ENCODE measurements around the gene NT5M. TPM values are rescaled to one million over a fixed set of nuclear protein-coding genes. Genes with fewer than 3 reads are reported as not detected.

Gene NT5M
- total RNA-seq, 1 donor from 2014 or later, result 8.2 TPM

- peak overlapping the region; percentile 98 for H3K27ac Mint-ChIP-seq (ENCODE audit: unreplicated experiment)
Measured at GRCh38 chr17:17387498-17388362, 84.6 kb downstream of the NT5M start.

GRCh38 chr17:17388657-17389496, 85.7 kb downstream of the NT5M start:
- Mint-ChIP-seq H3K27ac (ENCODE audit: unreplicated experiment) (no peak overlapping the region), H3K9me3 (ENCODE audit: unreplicated experiment) (peaks cover 22% of the 10 kb centered on the region), H3K27me3 (ENCODE audit: unreplicated experiment) (peaks cover 21% of the 10 kb centered on the region), H3K4me3 (ENCODE audit: unreplicated experiment) (no peak overlapping the region), H3K36me3 (ENCODE audit: unreplicated experiment) (peaks cover 4% of the 10 kb centered on the region), H3K4me1 (ENCODE audit: low read depth, unreplicated experiment) (peaks cover 35% of the 10 kb centered on the region)
- DNase-seq, result no peak
- TF ChIP-seq CTCF (IDR thresholded peaks at IDR 0.05; ENCODE audit: partially characterized antibody, unreplicated experiment), result no peak

More at GRCh38 chr17:17387498-17388362, 84.6 kb downstream of the NT5M start:
- DNase-seq, result peak; percentile 40
- Mint-ChIP-seq H3K4me1 (ENCODE audit: low read depth, unreplicated experiment) (peaks cover 37% of the 10 kb centered on the region), H3K4me3 (ENCODE audit: unreplicated experiment) (peak overlapping the region; percentile 74), H3K9me3 (ENCODE audit: unreplicated experiment) (peaks cover 26% of the 10 kb centered on the region), H3K36me3 (ENCODE audit: unreplicated experiment) (no peaks in the 10 kb centered on the region), H3K27me3 (ENCODE audit: unreplicated experiment) (peaks cover 23% of the 10 kb centered on the region)
- TF ChIP-seq CTCF (IDR thresholded peaks at IDR 0.05; ENCODE audit: partially characterized antibody, unreplicated experiment), result peak; percentile 73

- peaks cover 8% of the 10 kb centered on the region for H3K36me3 Mint-ChIP-seq (ENCODE audit: unreplicated experiment)
- peaks cover 7% of the 10 kb centered on the region for H3K9me3 Mint-ChIP-seq (ENCODE audit: unreplicated experiment)
- H3K27ac Mint-ChIP-seq (ENCODE audit: unreplicated experiment), result no peak overlapping the region
- no peak overlapping the region for H3K4me3 Mint-ChIP-seq (ENCODE audit: unreplicated experiment)
- no peak for DNase-seq
- no peak for TF ChIP-seq CTCF (IDR thresholded peaks at IDR 0.05; ENCODE audit: partially characterized antibody, unreplicated experiment)
- peaks cover 5% of the 10 kb centered on the region for H3K27me3 Mint-ChIP-seq (ENCODE audit: unreplicated experiment)
- peaks cover 12% of the 10 kb centered on the region for H3K4me1 Mint-ChIP-seq (ENCODE audit: low read depth, unreplicated experiment)
Measured at GRCh38 chr17:17391668-17392370, 88.6 kb downstream of the NT5M start.

- H3K27me3 Mint-ChIP-seq (ENCODE audit: unreplicated experiment), result no peaks in the 10 kb centered on the region
- H3K9me3 Mint-ChIP-seq (ENCODE audit: unreplicated experiment), result peaks cover 4% of the 10 kb centered on the region
- no peak overlapping the region for H3K4me3 Mint-ChIP-seq (ENCODE audit: unreplicated experiment)
- peaks cover 8% of the 10 kb centered on the region for H3K36me3 Mint-ChIP-seq (ENCODE audit: unreplicated experiment)
- peaks cover 7% of the 10 kb centered on the region for H3K4me1 Mint-ChIP-seq (ENCODE audit: low read depth, unreplicated experiment)
- TF ChIP-seq CTCF (IDR thresholded peaks at IDR 0.05; ENCODE audit: partially characterized antibody, unreplicated experiment), result no peak
- H3K27ac Mint-ChIP-seq (ENCODE audit: unreplicated experiment), result no peak overlapping the region
- DNase-seq, result no peak
Measured at GRCh38 chr17:17393976-17394375, 90.8 kb downstream of the NT5M start.
